ENCODE data around the gene PIGU. TPM values are rescaled to one million over a fixed set of nuclear protein-coding genes. Genes with fewer than 3 reads are reported as not detected.
"Not testable (repeated sequence)": the region's sequence is repeated elsewhere in the genome, so short reads cannot be mapped to it uniquely, and the experiment has no call there.

The PIGU gene
- polyA plus RNA-seq, 1 donor, result 42.6 TPM

DNA sequence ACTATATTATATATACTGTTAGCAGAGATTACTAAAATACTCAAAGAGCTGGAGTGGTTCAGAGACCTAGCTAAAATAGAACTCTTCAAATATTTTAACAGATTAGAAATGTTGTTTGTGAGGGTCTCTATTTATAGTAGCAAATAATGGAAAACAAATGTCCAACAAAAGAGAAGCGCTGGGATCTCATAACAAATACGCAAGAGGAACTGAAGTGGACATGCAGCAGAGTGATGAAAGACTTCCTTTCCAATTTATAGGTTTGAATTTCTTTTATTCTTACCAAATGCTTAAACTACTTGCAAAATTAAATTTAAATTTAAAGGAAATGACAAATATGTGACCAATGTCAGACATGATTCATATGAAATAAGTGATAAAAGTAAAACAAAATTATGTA is 49.9 kb downstream of the PIGU start:
- DNase-seq, result no peak

DNA sequence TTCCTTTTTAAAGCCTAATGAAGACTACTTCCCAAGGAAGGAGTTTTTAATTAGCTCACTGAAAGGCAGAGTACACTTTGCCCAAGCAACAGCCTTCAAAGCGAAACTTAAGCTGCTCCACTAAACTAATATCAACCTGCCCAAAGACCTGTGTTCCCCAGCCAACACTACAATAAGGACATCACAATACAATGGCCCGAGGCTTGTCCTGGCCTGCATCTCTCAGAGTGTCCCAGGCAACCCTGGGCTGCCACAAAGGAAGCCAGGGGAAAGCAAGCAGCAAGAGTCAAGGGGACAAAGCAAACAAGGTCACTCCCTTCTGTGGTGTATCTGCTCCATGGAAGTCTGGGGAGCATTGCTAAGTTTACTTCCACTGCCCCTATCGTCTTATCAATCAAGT is 52.3 kb downstream of the PIGU start:
- DNase-seq, result no peak

DNA sequence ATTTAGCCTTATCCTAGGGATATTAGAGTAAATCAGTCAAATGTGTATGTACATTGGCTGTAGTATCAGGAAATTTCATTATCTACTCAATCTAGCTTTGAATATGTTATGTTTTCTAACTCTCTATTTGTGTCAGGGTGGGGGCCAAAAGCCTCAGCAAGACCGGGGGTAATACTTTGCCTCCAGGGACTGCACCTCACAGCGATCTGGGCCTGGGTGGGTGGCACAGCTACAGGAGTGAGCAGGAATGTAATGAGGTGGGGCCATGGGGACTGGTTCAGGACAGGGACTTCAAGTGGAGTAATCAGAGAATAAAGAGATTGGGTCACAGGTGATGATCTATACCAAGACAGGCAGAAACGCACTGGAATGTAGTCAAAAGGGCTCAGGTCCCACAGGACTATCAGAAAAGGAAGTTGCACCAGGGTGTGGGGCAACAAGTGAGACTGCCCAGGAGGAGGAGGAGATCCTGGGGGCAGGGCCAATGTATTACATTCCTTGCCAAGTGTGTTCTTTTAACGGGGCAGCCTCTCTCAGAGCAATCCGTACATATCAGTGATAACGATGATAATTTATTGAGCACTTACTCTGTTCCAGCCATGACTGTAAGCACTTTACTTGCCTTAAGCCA is 54.0 kb downstream of the PIGU start:
- no peak for DNase-seq

DNA sequence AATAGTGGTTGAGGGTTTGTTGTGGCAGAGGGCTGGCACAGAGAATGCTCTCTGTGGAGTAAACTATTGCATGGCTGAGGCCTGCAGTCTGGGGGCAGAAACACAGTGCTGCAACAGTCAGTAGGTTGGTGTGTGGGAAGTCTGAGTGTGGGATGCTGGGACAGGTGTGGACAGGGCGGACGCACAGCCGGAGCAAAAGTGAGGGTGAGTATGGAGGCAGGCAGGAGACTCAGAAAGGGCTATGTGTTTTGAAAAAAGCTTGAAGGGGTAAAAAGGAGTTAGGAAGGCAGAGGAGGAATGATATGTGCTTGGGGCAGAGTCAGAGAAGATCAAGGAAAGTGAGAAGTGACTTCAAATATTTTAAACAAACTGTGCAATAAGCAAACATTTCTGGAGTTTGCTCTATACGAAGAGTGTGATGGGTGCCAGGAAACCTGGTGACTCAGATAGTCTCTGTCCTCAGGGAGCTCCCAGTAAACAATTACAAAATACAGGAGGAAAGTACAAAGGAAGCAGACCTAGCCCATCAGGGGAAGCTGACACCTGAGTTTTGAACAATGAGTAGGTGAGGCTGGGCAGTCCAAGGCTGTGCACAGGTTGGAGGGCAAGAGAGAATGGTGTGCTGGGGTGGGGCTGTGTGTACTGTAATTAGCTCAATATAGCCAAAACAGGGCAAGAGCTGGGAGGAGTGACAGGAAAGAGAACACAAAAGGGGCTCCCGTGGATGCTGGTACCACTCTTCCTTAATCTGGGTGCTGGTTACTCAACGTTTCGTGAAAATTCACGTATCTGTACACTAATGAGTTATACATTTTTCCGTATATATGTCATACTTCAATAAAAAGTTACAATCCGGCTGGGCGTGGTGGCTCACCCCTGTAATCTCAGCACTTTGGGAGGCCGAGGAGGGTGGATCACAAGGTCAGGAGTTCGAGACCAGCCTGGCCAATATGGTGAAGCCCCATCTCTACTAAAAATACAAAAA is 55.2 kb downstream of the PIGU start:
- DNase-seq, result no peak

DNA sequence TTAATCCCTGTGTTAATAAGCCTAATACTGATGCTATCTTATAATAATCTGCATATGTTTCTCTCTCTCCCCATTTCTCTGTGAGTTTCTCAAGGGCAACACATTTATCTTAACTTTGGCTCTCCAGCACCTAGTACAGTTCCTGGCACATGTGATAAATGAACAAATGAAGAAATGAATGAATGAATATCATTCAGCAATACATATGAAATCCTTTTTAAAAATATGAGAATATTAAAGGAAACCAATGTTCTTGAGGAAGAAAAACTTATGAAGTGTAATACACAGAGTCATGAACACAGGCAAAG is 55.9 kb downstream of the PIGU start:
- no peak for DNase-seq

DNA sequence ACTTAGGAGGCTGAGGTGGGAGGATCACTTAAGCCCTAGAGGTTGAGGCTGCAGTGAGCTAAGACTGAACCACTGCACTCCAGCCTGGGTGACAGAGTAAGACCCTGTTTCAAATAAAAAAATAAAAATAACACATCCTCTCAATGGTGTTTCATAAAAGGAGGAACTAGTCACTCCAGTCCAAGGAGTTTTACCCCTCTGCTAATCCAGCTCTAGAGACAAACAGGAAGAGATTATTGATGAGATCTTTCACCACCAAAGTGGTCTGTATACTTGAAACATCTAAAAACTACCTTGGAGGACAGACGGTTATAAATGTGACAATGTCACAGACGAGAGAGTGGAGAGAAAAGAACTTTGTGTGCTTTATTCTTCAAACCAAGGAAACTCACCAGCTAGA is 58.2 kb downstream of the PIGU start:
- no peak for DNase-seq

DNA sequence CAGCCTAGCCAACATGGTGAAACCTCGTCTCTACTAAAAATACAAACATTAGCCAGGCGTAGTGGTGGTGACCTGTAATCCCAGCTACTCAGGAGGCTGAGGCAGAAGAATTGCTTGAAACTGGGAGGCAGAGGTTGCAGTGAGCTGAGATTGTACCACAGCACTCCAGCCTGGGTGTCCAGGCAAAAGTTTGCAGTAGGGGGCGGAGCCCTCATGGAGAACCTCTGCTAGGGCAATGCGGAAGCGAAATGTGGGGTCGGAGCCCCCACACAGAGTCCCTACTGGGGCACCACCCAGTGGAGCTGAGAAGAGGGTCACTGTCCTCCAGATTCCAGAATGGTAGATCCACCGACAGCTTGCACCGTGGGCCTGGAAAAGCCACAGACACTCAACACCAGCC is 60.0 kb downstream of the PIGU start:
- not testable (repeated sequence) for DNase-seq

DNA sequence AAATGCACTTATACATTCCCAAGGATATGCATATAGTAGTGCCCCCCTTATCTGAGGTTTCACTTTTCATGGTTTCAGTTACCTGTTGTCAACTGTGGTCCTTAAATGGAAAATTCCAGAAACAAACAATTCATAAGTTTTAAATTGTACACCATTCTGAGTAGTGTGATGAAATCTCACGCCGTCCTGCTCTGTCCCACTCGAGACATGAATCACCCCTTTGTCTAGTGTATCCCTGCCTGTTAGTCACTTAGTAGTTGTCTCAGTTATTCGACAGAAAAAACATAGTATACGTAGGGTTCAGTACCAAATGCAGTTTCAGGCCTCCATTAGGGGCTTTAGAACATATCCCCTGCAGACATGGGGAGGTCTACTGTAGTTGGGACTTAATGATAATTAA is 61.4 kb downstream of the PIGU start:
- no peak for DNase-seq

DNA sequence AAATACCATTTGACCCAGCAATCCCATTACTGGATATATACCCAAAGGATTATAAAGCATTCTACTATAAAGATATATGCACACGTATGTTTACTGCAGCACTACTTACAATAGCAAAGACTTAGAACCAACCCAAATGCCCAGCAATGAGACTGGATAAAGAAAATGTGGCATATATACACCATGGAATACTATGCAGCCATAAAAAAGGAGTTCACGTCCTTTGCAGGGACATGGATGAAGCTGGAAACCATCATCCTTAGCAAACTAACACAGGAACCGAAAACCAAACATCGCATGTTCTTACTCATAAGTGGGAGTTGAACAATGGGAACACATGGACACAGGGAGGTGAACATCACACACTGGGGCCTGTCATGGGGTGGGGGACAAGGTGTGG is 64.9 kb downstream of the PIGU start:
- not testable (repeated sequence) for DNase-seq

DNA sequence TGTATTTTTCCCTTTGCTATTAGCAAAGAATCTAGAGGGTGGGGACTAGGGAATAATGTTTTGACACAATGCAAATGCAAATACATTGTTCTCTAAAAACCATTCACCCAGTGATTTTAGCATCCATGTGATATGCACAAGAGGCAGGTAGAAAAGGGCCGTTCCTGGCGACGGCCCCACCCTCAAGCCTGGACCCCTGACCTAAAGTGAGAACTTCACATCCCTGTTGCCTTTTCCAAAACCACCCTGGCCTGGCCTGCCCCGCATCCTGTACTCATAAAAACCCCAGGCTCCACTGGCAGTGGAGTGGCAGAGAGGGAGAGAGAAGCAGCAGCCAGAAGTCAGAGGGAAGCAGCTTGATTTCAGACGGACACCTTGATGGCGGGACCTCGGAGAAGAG is 69.8 kb downstream of the PIGU start:
- DNase-seq, result no peak

DNA sequence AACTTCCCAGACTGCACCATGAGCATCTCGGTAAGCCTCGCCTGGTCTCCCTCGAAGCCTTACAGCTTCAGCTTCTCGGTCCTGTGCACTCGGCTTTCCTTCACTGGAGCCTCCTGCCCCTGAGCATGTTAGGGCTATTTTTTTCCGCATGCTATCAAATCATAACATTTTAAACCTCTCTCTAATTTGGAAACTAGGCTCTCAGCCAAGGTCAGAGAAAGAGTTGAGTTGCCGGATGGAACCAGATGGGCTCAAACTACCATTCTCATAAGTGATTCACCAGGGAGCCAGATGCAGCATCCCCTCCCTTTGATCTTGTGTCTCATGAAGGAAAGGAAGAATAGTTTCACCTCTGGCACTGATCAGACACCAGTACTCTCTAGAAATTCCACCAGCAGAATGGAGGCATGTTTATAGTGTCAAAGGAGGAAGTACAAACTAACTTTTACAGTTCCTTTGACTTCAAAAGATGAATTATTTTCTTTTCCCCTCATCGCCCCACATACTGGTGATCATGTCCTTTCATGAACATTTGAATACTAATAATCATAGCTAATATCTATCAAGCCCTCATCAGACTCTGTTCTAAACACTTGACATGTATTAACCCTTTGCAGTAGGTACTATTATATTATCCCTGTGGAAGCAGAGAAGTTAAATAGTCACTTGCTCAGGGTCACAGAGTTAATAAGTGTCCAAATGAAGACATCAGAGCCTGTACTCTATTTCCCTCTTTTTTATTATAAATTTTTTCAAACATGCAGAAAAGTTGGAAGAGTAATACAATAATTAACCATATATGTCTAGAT is 71.7 kb downstream of the PIGU start:
- no peak for DNase-seq

DNA sequence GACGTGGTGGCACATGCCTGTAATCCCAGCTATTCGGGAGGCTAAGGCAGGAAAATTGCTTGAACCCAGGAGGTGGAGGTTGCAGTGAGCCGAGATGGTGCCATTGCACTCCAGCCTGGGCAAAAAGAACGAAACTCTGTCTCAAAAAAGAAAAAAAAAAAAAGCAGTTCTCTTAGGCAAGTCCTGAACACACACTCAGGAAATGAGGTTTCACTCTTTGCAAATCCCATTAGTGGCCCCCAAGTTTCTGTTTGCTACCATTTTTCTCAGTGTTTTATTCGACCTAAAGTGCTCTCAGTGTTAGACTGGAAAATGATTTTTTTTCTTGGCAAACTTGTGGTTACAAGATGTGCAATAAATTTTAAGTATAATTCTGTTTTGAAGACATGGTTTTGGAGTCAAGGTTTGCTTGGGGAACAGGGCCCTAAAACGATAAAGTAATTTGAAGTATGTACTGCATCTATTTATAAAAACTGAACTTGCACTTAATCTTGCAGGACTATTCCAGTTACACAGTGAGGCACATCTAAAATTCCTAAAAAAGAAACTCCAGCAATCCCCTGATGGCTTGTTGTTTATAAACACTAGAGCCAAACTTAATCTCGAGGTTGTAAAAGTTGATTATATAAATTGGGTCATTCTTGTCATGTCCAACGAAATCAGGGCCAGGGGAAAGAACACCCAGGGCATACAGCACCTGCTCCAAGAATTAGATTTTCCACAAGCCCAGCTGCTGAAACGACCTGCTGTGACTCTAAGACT is 75.8 kb downstream of the PIGU start:
- no peak for DNase-seq

DNA sequence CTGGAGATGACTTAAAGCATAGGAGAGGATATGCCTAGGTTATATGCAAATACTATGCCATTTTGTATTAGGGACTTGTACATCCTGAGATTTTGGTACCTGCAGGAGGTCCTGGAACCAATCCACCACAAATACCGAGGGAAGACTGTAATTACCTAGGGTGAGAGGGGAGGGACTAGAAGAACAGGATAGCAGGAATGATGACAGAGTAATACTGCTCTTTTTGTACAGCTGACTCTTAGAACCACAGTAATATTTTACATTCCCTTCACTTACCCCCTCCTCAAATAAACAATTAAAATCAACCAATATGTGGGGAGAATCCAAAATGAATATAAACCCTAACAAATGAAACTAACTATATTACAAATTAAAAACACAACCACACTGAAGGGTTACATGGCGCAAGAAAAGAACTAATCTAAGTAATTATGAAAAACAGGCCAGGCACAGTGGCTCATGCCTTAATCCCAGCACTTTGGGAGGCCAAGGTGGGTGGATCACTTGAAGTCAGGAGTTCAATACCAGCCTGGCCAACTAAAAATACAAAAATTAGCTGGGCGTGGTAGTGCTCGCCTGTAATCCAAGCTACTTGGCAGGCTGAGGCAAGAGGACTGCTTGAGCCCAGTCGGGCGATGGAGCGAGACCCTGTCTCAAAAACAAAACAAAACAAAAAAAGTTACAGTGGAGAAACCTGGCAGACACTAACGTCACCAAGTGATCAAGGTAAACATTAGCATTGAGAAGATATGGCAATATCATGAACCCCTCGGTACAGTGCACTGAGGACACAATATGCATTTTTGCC is 81.3 kb downstream of the PIGU start:
- DNase-seq, result no peak

DNA sequence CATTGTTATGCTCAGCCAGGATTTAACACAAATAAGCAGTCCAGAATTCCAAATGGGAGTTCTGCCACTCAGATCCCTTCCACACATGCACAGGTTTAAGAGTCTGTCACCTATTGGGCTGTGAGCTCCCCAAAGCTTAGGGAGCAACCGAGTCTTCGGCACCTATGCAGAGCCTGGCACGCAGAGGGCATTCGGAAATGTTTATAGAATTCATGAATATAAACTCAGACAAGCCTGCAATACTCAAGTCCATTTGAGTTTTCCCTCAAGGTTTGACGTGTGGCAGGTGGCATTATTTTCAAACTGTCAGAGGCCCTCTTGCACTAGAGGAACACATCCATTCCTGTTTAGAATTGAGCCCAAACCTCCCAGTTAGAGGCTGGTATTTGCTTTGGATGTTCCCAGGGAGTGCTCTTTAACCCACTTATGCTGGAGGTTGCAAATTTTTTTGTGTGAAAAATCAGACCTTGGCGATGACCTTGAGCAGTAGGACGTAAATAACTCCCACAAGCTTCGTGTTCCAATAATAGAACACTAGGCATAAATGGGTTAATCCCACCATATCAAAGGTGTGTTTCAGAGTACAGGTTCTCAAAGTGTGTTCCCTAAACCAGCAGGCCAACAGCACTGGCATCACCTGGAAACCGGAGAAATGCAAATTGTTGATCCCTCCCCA is 90.3 kb downstream of the PIGU start:
- DNase-seq, result no peak

DNA sequence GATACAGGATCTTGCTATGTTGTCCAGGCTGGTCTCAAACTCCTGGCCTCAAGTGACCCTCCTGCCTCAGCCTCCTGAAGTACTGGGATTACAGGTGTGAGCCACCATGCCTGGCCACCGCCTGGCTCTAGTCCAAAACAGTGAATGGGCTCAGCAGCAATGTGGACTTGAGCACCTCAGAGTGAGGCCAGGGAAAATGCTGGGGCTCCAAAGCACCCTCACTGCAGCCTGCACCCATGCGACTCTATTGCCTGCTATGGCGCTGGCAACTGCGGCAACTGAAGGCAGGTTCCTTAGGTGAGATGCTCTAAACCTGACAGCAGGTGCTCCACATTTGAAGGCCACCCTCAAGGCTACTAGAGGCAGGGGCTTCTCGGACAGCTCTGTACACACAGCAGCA is 91.9 kb downstream of the PIGU start:
- DNase-seq, result no peak

DNA sequence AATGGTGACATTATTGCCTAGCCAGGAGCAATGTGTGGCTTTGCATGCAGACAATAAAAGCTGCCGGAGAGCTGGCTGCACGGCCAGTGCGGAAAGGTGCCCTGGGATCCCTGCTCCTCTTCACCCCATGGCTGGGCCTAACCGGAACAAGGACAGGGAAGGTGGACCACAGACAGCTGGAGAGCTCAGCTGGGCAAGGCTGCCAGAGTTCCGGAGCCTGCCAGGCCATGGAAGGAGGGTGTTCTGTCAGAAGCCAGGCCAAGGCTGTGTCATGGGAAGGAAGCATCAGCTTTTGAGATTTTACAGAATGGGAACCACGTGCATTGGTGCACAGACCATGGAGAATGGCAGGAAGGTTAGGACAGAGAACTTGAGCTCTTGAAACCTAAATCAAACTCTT is 93.3 kb downstream of the PIGU start:
- no peak for DNase-seq

DNA sequence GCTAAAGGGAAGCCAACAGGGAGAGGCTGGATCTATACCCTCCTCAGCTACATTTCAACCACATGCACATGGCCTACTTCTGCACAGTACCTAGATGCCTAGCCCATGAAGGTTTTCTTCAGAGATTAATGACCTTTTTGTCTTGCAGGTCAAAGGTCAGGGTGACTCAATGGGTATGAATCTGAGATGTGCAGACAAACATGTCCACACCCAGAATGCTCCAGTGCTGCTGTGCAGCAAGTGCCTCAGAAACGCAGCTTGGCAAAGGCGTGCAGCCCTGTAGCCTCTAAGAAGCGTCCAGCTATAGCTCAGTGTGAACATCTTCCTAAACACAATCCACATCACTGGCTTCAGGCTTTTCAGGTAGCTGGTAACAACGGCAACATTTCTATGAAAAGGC is 94.0 kb downstream of the PIGU start:
- DNase-seq, result no peak

DNA sequence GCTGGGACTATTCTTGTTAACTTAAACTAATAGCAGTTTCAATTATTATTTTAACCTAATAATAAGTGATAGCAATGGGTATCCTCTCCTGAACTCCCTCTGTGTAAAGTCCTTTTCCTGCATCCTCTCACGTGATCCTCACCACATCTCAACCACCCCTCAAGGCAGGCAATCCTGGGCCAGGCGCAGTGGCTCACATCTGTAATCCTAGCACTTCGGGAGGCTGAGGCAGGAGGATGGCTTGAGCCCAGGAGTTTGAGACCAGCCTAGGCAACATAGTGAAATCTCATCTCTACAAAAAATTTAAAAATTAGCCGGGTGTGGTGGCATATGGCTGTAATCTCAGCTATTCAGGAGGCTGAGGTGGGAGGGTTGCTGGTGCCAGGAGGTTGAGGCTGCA is 94.7 kb downstream of the PIGU start:
- no peak for DNase-seq

DNA sequence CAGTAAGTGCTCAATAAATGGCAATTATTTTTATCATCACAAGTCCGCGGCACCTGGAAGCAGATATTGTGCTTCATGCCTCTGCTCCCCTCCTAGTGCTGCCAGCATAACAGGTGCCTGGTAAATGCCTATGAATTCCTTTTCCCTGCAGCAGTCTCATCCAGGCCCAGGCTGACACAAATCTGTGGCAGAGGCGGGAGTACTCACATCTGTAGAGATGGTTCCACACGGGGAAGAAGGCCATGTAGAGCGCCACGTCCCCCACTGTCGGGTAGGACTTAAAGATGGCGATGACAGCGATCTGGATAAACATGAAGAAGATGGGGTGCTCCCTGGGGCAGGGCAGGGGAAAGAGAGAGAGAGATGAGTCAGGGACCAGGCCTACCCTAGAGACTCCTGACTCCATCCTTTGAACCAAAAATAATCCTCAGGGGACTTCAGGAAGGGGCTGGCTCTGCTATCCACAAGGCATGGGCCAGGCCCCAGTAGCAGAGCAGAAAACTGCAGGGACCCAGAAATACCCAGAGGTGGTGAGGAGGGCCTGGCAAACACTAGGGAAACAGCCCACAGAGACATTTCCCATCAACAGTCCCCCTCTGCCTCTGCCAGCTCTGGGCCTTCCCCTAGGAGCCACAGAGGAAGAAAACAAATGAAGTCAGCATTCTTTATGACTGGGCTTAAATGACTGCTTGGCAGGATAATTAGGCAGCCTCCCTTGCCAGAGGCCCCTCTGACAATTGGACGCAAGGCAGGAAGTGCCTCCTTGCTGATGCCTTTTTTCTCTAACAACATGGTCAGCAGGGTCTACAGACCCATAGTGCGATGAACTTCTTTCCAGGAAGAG is 95.3 kb downstream of the PIGU start:
- DNase-seq, result no peak

Data from left kidney (tissue), 2 donors.